HG02623 (cell line): ENCODE data around the gene CETP.

Experiments used
- ATAC-seq: cut with Tn5 transposase; IDR thresholded peaks from one replicate; pipeline ENCODE4 v1.9.1; 2021; ENCODE audit warnings: moderate library complexity; ENCODE audit not compliant: unreplicated experiment

The CETP gene

DNA sequence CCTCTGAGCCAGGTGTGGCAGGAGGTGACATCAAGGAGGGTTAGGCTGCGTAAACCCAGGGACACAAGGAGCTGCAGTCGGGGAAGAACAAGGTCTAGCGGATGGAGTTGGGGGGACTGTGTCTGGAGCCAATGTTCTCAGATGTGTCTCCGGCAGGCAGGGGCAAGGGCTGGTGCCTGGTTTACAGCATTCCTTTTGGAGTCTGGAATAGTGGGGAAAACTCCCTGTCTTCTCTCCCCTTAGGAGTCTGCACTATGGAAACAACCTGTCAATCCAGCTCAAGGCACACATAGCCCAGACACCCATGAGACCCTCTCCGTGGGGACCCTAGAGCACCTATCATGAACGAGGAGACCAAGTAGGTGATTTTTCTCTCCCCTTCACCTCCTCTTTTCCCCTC, 55.1 kb downstream of the CETP start:
- no peak for ATAC-seq

DNA sequence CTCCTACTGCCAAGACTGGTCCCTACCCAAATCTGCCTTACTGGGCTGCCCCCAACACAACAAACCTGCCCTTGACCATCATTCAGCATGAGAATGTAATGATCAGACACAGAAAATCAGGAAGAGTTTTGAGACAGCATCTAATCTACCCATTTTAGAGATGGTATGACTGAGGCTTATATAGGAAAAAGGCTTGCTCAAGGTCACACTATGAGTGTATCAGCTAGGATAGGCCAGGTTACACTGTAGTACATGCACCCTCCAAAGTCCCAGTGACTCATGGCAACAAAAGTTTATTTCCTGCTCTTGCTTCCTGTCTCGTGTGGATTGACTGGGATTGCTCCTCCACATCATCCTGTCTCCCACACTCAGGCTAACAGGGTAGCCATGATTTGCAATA, 55.5 kb downstream of the CETP start:
- ATAC-seq = no peak

- ATAC-seq = no peak
These were observed 58.0 kb downstream of the CETP start for GRCh38 chr16:57019746-57020145.

DNA sequence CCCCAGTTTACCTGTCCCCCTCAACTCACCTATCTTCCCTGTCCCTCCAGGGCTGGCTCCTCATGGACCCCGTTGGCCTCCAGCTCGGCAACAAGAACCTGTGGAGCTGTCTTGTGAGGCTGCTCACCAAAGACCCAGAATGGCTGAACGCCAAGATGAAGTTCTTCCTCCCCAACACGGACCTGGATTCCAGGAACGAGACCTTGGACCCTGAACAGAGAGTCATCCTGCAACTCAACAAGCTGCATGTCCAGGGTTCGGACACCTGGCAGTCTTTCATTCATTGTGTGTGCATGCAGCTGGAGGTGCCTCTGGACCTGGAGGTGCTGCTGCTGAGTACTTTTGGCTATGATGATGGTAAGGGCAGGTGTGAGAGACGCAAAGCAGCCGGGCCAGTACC, 58.9 kb downstream of the CETP start:
- ATAC-seq = no peak

GRCh38 chr16:57021757-57022156, 60.0 kb downstream of the CETP start:
- ATAC-seq = no peak

GRCh38 chr16:57022445-57022844, 60.7 kb downstream of the CETP start:
- no peak for ATAC-seq

- no peak for ATAC-seq
These were observed 61.9 kb downstream of the CETP start for GRCh38 chr16:57023541-57024249.

DNA sequence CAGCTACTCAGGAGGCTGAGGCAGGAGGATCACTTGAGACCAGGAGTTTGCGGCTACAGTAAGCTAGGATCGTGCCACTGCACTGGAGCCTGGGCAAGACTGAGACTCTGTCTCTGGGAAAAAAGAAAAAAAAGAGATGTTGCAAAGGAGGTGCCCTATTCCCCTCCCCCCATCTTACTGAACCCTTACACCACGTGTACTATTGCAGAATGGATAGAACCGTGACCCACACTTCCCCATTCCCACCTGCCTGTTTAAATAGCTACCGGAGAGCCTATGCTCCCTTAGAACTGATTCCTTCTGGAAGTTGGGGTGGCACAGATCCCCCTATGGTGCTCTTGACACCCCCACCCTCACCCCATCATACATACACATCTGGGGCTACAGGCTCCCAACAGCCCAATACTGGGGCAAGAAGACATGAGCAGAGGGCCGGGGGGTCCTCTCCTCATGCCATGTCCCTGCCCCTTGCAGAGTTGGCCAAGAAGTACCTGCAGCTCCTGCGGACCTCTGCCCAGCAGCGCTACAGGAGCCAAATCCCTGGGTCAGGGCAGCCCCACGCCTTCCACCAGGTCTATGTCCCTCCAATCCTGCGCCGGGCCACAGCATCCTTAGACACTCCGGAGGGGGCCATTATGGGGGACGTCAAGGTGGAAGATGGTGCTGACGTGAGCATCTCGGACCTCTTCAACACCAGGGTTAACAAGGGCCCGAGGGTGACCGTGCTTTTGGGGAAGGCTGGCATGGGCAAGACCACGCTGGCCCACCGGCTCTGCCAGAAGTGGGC, 63.3 kb downstream of the CETP start:
- ATAC-seq = no peak

DNA sequence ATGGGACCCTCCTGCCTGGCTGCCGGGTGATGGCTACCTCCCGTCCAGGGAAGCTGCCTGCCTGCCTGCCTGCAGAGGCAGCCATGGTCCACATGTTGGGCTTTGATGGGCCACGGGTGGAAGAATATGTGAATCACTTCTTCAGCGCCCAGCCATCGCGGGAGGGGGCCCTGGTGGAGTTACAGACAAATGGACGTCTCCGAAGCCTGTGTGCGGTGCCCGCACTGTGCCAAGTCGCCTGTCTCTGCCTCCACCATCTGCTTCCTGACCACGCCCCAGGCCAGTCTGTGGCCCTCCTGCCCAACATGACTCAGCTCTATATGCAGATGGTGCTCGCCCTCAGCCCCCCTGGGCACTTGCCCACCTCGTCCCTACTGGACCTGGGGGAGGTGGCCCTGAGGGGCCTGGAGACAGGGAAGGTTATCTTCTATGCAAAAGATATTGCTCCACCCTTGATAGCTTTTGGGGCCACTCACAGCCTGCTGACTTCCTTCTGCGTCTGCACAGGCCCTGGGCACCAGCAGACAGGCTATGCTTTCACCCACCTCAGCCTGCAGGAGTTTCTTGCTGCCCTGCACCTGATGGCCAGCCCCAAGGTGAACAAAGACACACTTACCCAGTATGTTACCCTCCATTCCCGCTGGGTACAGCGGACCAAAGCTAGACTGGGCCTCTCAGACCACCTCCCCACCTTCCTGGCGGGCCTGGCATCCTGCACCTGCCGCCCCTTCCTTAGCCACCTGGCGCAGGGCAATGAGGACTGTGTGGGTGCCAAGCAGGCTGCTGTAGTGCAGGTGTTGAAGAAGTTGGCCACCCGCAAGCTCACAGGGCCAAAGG, 64.4 kb downstream of the CETP start:
- ATAC-seq = no peak

GRCh38 chr16:57026778-57027062, 65.0 kb downstream of the CETP start:
- no peak for ATAC-seq

GRCh38 chr16:57027067-57027466, 65.3 kb downstream of the CETP start:
- no peak for ATAC-seq

DNA sequence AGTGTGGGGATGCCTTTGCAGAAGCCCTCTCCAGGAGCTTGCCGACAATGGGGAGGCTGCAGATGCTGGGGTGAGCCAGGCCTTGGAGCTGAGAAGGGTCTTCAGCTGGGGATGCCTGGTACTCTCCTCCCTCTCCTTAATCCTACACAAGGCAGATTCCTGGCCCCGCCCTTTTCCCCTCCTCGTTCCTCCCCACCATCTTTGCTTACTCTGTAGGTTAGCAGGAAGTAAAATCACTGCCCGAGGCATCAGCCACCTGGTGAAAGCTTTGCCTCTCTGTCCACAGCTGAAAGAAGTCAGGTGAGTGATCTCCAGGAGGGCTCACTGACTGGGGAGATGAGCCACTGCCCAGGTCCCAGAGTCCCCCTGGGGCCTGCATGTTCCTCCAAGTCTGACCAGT, 66.3 kb downstream of the CETP start:
- no peak for ATAC-seq

DNA sequence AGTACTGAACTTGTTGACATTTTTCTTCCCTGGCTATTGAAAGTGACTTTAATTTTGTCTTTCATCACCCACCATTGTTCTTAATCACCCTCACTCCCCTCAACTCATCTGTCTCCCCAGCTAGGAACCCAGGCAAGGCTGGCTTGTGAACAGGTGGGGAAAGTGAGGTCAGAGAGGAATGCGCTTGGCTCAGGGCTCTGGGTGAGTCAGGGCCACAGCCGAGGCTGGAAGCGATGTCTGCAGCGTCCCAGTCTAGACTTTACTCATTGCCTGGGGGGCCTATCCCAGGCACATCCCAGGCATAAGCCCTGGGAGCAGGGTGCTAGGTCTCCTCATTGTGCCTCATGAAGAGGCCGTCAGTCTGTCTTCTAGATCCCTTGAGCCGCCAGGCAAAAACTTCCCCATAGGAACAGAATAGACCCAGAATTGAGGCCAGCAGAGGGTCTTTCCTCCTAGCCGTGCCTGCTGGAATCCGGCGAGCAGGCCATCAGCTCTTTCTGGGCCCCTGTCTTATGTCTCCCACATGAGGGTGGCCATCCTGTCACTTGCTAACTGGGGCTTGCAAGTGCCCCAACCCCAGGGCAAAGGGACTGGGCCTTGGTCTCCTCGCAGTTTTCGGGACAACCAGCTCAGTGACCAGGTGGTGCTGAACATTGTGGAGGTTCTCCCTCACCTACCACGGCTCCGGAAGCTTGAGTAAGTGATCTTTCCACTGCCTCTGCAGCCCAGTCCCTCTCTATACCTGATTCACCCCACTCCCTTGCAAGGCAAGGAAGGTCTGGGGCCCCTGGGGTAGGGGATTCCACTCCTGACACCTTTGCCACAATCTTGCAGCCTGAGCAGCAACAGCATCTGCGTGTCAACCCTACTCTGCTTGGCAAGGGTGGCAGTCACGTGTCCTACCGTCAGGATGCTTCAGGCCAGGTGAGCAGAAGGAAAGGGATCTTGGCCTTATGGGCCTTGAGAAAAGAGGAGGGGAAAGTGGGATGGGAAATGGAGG, 67.7 kb downstream of the CETP start:
- no peak for ATAC-seq

DNA sequence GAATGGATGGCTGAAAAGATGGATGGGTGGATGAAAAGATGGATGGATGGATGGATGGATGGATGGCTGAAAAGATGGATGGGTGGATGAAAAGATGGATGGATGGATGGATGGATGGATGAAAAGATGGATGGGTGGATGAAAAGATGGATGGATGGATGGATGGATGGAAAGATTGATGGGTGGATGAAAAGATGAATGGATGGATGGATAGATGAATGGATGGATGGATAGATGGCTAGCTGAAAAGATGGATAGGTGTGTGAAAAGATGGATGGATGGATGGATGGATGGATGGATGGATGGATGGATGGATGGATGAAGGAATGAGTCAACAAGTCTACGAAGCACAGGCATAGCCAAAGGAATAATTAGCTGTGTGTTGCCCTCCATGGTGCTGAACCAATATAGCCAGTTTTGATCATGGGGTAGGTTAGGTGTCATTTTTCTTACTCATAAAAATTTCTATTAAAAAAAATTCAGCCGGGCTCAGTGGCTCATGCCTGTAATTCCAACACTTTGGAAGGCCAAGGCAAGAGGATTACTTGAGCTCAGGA, 68.7 kb downstream of the CETP start:
- no peak for ATAC-seq

DNA sequence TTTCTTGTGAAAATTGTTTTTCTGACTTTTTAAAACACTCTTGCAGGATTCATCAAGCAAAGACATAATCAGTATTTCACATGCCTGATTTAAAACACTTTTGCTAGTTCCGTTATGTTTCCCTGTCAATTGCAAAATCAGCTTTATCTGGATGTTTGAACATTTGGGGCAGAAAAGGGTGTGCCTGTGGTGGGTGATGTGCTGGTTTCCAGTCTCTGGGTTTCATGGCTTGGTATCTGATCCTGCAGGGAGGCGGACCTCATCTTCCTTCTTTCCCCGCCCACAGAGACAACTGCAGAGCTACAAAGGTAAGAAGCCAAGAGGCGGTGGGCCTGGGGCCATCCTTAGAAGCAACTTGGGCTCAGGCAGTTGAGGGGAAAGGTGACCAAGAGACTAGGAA, 69.4 kb downstream of the CETP start:
- no peak for ATAC-seq

- no peak for ATAC-seq
These were observed 70.6 kb downstream of the CETP start for GRCh38 chr16:57032346-57032745.

- no peak for ATAC-seq
These were observed 71.2 kb downstream of the CETP start for GRCh38 chr16:57032931-57033330.
